Measurements from ENCODE around the gene OR2C3.
"Not testable (repeated sequence)": the region's sequence is repeated elsewhere in the genome, so short reads cannot be mapped to it uniquely, and the experiment has no call there.

The OR2C3 gene

DNA sequence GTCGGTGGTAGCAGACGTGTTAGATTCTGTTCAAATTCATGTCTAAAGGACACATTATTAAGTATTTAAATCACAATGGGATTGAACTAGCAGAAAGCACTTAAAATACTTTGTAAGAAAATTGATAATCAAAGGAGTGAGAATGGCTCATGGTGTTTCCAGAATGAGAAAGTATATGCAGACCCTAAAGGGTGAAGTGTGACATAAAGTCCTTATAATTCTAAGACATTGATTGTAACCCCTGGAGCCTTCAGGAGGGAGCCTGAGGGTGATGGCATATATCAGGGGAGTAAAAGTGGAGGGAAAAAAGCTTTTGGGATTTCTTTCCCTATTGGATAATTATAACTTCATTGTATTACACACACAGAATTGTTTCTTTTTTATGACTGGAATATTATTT, at the start of gene OR2C3:
Gene OR2C3 (minus strand): TSS at position 101 of the 400 bp plus-strand sequence. CDS start 3,929 bp downstream, outside the sequence.
- DNase-seq (ENCODE audit: low read depth in 2 of 2), result no peak

DNA sequence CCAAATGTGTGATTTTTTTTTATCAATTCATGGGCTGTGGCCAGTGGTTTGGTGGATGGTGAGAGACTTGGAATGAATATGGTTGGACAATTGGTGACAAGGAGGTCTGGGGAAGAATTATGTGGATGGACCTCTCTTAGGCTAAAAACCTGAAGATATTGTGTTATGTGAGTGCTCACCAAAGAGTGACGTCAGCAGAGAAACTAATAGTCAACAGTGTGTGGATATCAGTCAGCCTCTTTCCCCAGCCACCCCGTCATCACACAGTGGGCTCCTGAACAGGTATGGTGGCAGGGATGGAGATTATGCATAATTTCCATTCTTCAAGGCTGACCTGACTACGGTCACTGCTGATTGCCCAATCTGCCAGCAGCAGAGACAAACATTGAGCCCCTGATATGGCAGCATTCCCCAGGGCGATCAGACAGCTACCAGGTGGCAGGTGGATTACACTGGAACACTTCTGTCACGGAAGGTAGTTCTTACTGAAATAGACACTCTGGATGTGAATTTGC, 42.8 kb upstream of the OR2C3 start:
- no peak for DNase-seq (ENCODE audit: low read depth in 2 of 2)

DNA sequence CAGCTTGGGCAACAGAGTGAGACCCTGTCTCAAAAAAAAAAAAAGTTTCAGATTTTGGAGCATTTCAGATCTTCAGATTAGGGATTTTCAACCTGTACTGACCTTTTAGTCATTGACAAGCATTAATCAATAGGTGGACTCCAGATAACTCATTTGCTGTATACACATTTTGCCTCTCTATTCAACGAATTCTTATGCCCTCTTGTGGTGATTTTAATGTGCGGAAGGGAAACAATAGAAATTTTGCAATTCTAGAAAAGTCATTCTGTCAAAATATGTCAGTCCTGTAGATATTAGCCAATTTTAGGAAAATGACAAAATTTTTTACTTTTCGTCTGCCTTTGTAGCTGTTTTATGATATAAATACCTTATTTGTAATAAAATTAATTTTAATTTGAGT, 40.3 kb upstream of the OR2C3 start:
- DNase-seq (ENCODE audit: low read depth in 2 of 2), result no peak

DNA sequence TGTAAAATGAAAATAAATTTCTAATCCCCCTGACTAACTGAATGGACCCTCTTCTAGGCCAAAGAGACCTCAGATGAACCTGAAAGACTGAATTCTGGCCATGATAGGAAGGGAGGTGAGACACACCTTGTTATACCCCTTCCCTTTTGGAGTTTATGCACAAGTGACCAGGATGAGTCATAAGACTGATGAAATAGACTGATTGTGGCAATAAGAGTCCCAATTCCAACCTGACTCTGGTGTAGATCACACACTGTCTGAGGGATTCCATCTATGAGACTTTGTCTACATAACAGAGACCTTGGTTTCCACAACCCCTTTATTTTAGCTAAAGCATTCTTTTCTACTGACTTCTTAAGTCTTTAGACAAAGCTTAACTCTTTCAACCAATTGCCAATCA, 38.4 kb upstream of the OR2C3 start:
- DNase-seq (ENCODE audit: low read depth in 2 of 2), result no peak

DNA sequence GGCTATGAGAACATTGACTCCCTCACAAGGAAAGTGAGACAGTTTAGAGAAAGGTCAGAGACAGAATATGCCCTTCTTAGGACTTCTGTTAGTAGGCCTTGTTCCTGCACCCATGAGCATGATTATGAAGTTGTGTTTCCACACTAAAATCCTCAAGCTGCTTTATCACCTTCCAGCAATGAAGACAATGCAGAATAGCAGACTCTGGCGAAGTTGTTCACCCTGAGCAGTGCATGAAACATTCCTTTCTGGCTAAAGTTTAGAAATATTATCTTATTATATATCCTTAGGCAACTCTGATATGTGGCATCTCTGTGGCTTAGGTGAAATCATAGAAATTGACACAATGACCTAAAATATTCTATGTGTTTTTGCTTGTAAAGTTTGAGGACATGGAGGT, 38.0 kb upstream of the OR2C3 start:
- DNase-seq (ENCODE audit: low read depth in 2 of 2), result no peak

DNA sequence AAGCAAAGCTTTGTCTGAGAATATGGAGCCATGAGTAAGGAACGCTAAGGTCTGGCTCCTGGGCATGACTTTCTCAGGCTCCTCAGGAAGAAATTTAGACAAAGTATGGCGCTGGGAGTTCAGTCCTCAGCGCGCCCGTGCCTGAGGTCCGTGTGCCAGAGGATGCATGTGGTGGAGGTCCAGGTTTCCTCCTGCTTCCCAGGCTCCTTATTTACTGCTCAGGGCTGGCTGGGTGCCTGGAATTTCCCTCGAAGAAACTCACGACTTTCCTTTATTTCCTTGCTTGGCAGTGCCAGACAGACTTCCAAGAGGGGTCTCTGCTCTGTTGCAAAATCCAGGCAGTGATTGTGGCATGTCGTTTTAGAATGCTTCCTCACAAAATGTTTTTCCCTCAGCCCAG, 26.0 kb upstream of the OR2C3 start:
- DNase-seq (ENCODE audit: low read depth in 2 of 2), result no peak

DNA sequence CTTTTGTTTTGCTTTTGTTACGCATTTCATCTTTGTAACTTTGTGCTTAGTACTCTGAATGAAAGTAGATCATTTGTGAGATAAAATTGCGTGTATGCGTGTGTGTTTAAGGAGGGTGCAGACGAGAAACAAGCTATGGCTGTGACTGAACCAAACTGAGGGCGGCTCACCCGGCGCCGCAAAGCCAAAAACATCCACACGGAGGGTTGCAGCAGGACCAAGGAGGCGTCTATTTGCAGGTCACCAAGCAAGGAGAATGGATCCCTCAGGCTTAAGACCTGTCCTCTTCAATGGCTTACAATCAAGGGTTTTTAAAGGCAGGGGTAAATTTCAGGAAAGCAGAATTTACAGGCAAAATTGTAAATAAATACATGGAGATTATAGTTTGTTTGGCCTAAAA, 25.5 kb upstream of the OR2C3 start:
- DNase-seq (ENCODE audit: low read depth in 2 of 2), result no peak

DNA sequence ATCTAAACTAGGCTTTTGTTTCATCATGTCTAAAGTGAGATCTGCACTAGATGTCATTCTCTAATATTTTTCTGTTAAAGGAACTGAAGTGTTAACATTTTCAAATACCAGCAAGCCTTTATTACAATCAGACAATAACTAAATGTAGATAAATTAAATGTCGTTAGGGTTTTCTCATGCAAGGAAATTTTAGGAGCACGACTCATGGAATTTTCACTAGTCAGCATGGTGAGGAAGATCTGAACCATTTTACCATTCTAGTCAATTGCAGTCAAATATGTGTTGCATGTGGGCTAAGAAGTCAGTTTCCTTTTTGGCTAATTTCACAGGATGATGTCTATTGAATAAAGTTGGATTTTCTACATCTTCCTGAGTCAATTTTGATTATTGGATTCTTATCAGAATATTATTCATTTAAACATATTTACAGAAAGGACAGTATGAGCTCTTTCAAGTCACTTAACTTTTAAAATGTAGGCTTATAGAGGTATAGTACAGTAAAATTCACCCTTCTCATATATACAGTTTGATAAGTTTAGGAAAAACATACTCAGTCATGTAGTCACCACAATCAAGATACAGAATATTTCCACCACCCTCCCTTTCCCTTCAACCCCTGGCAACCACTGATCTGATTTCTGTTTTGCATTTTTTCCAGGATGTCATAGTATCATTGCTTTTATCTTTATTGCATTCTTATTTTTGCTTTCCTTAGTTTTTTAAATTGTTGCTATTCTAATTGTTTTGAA, 21.9 kb upstream of the OR2C3 start:
- no peak for DNase-seq (ENCODE audit: low read depth in 2 of 2)

DNA sequence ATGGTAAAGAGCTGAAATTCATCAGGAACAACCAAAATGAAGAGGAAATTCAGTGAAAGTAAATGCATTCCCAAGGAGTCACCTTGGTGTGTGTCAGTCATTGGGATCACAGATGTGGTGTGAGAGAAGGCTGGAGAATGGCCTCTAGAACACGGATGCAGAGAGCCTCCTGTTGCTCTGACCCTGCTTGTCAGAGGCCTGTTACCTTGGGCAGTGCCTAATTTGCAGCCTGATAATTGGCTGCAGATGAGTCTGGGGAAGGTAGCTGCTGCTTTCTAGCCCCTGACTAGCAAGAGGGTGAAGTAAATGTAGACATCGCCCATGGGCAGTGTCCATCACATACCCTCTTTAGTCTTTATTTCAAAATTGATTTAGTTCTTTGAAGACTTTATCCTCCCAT, 16.0 kb upstream of the OR2C3 start:
- DNase-seq (ENCODE audit: low read depth in 2 of 2), result no peak

DNA sequence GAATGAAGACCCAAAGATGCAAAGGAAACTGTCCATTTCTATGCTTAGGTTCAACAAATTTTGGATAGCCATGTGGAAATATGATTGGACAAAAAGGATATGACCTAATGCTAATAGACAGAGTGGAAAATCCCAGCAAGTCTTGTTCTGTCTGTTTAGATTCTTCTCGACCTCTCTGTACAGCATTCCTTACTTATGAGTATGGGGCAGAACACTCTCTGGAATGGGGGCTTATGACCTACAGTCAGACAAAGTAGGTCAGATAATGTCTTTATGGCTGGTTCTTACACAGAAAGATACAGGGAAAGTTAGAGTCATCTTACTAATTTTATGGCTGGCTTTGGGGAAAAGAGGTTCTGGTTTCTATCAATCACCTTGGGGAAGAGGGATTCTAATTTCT, 15.5 kb upstream of the OR2C3 start:
- no peak for DNase-seq (ENCODE audit: low read depth in 2 of 2)

DNA sequence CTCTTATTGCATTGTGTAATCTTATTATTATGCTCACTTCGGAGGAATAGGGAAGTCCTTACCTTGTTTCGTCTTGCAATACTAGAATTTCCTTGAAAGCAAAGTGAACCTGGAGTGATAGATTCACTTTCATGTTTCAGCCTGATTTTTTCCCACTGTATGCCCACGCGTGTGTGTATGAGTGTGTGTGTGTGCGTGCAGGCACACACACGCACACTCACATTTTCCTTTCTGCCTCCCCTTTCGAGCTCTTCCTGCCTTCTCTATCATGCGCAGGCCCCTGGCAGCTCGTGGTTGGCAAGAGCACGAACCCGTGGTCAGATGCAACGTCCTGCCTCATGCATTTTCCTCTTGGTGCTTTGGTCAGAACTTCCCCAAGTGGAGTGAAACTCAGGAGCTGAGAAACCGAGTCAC, 12.5 kb upstream of the OR2C3 start, which contains the start of gene GCSAML:
Gene GCSAML (plus strand): TSS at position 366 of the 414 bp plus-strand sequence. CDS start 58 bp downstream, outside the sequence.
- DNase-seq (ENCODE audit: low read depth in 2 of 2), result no peak

DNA sequence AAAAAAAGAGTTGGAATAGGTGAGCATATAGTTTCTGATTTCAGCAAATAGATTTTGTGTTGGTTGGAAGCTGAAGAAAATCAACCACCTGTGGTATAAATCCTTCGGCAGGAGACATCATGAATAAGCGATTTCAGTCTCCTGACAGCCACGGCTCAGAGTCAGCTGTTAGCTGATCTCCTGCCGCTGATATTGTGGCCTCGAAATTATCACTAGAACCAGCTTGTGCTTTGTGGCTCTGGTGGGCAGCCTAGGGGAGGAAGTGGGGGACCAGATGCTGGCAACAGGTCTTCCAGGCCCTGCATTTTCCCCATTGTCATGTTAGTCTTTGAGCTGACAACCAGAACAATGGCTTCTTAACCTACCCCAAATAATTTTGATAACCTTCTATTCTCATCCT, 11.9 kb upstream of the OR2C3 start:
- DNase-seq (ENCODE audit: low read depth in 2 of 2), result no peak

DNA sequence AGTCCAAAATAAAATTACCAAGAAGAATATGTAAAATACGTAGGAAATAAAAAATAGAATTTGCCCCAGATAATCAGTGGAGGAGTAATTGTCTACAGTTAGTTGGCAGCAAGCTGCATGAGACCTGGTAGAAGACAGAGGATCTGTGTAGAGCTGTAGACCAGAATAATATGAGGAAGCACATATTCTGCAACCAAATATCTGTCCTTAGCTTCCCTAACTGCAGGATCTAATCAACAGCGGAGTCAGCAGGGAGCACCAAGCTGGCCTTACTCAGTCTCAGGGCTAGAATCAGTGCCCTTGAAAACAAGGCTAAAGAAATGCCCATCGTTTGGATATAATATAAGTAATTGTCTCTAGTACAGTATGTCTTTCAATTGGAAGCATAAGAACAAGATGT, 6.6 kb upstream of the OR2C3 start:
- no peak for DNase-seq (ENCODE audit: low read depth in 2 of 2)

DNA sequence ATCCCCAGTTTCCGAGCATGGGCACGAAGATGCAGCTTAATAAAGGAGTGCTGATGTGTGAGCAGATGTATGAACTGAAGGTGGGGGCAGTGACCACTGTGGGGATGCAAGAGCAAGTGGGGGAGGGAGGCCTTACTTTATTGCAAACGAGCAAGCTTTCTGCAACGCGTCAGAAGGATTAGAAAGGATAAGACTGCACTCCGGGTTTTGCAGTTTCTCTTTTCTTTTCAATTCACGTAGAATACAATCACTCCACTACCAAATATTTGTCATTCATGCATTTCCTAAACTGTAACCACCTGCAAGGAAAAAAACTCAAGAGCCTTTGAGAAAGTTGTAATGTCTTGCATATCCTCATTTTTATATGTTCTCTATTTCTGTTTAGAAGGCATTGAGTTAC, 4.3 kb upstream of the OR2C3 start:
- DNase-seq (ENCODE audit: low read depth in 2 of 2), result no peak

DNA sequence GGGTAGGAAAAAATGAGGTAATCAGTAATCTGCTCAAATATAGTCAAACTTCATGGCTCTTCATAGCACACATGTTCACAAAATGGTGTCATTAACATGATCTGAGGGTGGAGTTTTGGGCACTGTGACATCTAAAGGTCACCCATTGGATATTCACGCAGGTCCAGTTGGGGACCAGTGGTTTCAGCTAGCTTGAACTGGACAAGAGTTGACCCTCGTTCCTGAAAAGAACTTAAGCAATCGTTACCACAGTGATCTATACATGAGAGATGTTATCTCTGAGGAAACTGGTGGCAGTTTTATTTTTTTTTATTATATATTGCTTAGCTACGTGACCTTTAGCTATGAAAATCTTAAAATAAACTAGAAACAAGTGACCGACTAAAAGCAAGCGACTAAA, 3.0 kb upstream of the OR2C3 start:
- DNase-seq (ENCODE audit: low read depth in 2 of 2), result no peak

DNA sequence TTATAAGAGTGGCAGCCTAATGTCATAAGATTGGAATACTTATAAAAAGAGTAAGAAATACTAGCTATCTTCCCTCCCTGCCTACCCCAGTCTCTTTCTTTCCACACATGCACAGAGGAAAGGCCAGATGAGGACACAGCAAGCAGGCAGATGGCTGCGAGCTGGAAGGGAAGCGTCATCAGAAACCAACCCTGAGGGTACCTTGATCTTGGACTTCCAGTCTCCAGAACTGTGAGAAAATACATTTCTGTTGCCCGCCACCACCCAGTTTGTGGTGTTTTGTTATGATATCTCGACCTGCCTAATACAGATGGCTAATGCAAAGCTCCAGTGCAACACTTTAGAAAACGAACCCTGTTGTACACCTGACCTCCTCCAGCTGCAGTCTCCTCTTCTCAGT, 2.3 kb upstream of the OR2C3 start:
- DNase-seq (ENCODE audit: low read depth in 2 of 2), result no peak

DNA sequence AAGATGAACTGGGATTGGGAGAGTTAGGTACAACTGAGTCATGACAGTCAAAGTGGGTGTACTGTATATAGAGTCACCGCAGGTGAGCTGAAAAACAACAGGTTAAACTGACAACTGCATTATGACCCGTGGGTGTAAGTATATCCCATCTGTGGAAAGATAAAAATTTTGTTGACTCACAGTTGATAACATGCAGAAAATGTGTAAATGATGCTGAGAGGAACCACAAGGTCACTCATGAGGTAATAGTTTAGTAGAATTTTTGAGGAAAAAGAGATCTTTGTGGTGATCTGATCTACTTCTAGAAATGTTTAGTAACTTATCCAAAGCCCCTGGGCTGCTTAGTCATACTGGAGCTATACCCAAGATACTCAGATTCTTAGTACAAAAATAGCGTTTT, 838 bp downstream of the OR2C3 start:
- DNase-seq (ENCODE audit: low read depth in 2 of 2), result no peak

DNA sequence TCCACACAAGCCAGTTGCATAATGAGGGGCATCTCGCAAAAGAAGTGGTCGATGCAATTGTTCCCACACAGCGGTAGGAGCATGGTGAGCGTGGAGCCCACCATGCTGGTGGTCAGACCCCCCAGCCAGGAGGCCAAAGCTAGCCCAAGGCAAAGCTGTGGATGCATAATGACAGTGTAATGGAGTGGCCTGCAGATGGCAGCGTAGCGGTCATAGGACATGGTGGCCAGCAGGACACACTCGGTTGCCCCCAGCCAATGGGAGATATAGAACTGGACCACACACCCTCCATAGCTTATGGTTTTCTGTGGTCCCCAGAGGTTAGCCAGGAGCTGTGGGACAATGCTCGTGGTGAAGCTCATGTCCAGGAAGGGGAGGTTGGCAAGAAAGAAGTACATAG, 4.3 kb downstream of the OR2C3 start:
- DNase-seq (ENCODE audit: low read depth in 2 of 2), result no peak

DNA sequence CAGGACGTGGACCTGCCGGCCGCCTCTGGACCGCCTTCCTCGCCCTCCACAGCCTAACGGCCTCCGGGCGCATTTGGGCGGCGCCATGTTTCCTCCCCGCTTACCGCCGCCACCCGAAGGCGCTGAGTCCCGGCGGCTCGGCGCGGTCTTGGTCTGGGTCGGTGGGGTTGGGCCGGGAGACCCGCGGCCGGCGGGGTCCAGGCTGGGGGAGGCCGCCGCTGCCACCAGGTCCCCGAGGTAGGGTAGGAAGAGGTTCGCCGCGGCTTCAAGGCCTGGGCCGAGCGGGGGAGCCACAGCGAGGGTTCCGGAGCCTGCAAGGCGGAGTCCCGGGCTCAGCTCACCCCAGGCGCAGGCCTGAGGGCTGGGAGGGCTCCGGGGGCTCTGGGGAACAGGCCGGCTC, 5.5 kb downstream of the OR2C3 start:
- DNase-seq (ENCODE audit: low read depth in 2 of 2), result no peak

DNA sequence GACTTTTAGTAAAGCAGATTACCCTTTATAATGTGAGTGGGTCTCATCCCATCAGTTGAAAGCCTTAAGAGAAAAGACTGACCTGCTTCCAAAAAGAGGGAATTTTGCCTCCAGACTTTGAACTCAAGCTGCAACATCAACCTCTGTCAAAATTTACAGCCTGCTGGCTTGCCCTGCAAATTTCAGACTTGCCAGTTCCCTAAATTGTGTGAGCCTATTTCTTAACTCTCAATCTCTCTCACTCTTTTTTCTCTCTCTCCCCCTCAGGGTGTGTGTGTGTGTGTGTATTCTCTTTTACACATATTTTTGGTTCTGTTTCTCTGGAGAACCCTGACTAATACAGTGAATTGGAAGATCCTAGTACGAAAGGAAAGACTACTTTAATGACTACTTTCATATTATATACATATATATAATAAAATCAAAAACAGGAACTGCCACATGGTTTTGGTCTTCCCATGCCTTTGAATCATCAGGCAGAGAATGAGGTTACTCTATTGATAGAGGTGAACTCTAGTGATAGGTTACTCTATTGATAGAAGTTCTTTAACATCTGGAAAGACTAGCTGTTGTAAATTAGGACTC, 6.4 kb downstream of the OR2C3 start:
- no peak for DNase-seq (ENCODE audit: low read depth in 2 of 2)

DNA sequence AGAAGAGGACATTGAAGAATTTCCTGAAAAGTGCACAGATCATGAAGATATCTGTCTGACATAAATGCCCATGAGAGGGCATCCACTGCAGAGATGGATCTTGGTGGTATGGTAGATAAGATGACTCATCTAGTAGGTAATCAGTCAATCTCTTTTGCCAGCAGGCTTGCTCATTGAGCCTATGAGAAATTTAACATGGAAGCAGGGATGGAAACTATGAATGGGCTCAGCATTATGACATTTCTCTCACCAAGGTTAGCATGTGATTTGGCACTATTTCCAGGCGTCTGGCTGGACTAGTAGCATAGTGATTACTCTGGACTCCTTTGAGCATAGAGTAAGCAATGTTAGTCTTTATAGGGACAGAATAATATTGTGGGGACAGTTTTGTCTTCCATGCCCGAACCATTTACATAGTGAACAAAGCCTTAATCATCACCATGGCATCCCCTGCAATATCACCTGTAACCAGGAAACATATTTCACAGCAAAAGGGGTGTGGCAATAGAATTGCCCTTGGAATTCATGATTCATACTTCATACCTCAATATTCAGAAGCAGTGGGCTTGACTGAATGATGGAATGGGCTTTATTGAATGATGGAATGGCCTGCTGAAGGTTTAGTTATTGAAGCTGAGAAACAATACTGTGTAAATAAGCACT, 7.3 kb downstream of the OR2C3 start:
- no peak for DNase-seq (ENCODE audit: low read depth in 2 of 2)

DNA sequence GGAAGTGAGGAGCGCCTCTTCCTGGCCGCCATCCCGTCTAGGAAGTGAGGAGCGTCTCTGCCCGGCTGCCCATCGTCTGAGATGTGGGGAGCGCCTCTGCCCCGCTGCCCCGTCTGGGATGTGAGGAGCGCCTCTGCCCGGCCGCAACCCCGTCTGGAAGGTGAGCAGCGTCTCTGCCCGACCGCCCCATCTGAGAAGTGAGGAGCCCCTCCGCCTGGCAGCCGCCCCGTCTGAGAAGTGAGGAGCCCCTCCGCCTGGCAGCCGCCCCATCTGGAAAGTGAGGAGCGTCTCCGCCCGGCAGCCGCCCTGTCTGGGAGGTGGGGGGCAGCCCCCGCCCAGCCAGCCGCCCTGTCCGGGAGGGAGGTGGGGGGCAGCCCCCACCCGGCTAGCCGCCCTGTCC, 14.4 kb downstream of the OR2C3 start:
- not testable (repeated sequence) for DNase-seq (ENCODE audit: low read depth in 2 of 2)

DNA sequence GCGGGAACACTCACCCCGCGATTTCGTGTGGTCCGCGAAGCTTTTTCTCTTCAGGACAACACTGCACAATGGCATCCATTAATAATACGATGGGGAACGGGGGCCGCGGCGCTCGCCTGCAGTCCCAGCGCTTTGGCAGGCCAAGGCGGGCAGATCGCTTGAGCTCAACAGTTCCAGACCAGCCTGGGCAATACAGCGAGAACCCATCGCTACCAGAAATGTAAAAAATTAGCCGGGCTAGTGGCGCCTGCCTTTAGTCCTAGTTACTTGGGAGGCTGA, 17.7 kb downstream of the OR2C3 start:
- DNase-seq (ENCODE audit: low read depth in 2 of 2), result no peak

All from stimulated activated CD8-positive, alpha-beta memory T cell treated with anti-CD3 and anti-CD28 coated beads, Interleukin-2, amount 100 ng/mL, for 48 hours (primary cell).